WTC11 (cell line): ENCODE measurements around the gene GMNC. TPM values are rescaled to one million over a fixed set of nuclear protein-coding genes. Genes with fewer than 3 reads are reported as not detected.

Source experiments
- ATAC-seq: fragments of 200-7000 bp; cut with Tn5 transposase; 2 replicates; pipeline ENCODE4 v1.10.0; 2021; ENCODE audit warnings: mild to moderate bottlenecking, moderate library complexity
- CTCF ChIA-PET: fragments of 300-600 bp; sonication (Branson Sonifier 250); formaldehyde crosslinking; loops from one replicate; lab custom pipeline; 2021; ENCODE audit warnings: antibody characterized with exemption; lab: Charles Lee
- POLR2A ChIA-PET: fragments of 350-600 bp; sonication (Branson Sonifier 250); formaldehyde crosslinking; loops from one replicate; lab custom pipeline; 2021; ENCODE audit warnings: antibody characterized with exemption; lab: Charles Lee
- DNase-seq: peaks from one replicate; pipeline ENCODE4 v3.0.0; 2021; ENCODE audit warnings: low spot score
- H3K27ac Mint-ChIP-seq: 2 replicates; pipeline ENCODE4 v1.8.0; 2021; ENCODE audit warnings: mixed read lengths
- H3K27me3 Mint-ChIP-seq: 2 replicates; pipeline ENCODE4 v1.8.0; 2021; ENCODE audit warnings: low read depth, mild to moderate bottlenecking, moderate library complexity, mixed read lengths
- H3K36me3 Mint-ChIP-seq: 2 replicates; pipeline ENCODE4 v1.8.0; 2021; ENCODE audit warnings: mixed read lengths
- H3K4me1 Mint-ChIP-seq: 2 replicates; pipeline ENCODE4 v1.8.0; 2022; ENCODE audit warnings: mixed read lengths
- H3K4me3 Mint-ChIP-seq: 2 replicates; pipeline ENCODE4 v1.8.0; 2021; ENCODE audit warnings: mild to moderate bottlenecking, moderate library complexity, mixed read lengths
- H3K9me3 Mint-ChIP-seq: 2 replicates; pipeline ENCODE4 v1.8.0; 2021; ENCODE audit warnings: mixed read lengths
- AFF4 ChIP-seq: sonication (generic); formaldehyde crosslinking; IDR thresholded peaks from 2 replicates; pipeline ENCODE4 v1.8.1; 2023; ENCODE audit warnings: mild to moderate bottlenecking, missing genetic modification reagents, borderline replicate concordance
- ATF3 ChIP-seq: sonication (generic); formaldehyde crosslinking; conservative IDR thresholded peaks from 2 replicates; pipeline ENCODE4 v1.8.1; 2022; ENCODE audit warnings: mild to moderate bottlenecking, missing genetic modification reagents
- CBFB ChIP-seq: sonication (generic); formaldehyde crosslinking; IDR thresholded peaks from 2 replicates; pipeline ENCODE4 v1.8.1; 2022; ENCODE audit warnings: mild to moderate bottlenecking, low read depth, missing genetic modification reagents
- CDX4 ChIP-seq: fragments of 250-450 bp; sonication (Bioruptor Pico); IDR thresholded peaks from 2 replicates; pipeline ENCODE4 v1.9.0; 2021; ENCODE audit warnings: moderate library complexity, mild to moderate bottlenecking, inconsistent platforms, borderline replicate concordance
- HMGA2 ChIP-seq: fragments of 250-450 bp; sonication (Bioruptor Pico); IDR thresholded peaks from 2 replicates; pipeline ENCODE4 v1.4.0; 2021; ENCODE audit warnings: mild to moderate bottlenecking, moderate library complexity
- HMGXB4 ChIP-seq: sonication (generic); formaldehyde crosslinking; IDR thresholded peaks from 2 replicates; pipeline ENCODE4 v1.8.1; 2023; ENCODE audit warnings: mild to moderate bottlenecking, moderate library complexity, missing genetic modification reagents
- IRF2 ChIP-seq: sonication (generic); formaldehyde crosslinking; IDR thresholded peaks from 2 replicates; pipeline ENCODE4 v1.8.0; 2022; ENCODE audit warnings: low read depth, missing genetic modification reagents, borderline replicate concordance
- JAZF1 ChIP-seq: fragments of 250-450 bp; sonication (Bioruptor Pico); IDR thresholded peaks from 2 replicates; pipeline ENCODE4 v1.9.0; 2021; ENCODE audit warnings: moderate library complexity, mild to moderate bottlenecking, inconsistent platforms
- KAT7 ChIP-seq: sonication (generic); formaldehyde crosslinking; IDR thresholded peaks from 2 replicates; pipeline ENCODE4 v1.8.1; 2023; ENCODE audit warnings: missing genetic modification reagents, mild to moderate bottlenecking, borderline replicate concordance
- MAX ChIP-seq: sonication (generic); formaldehyde crosslinking; IDR thresholded peaks from 2 replicates; pipeline ENCODE4 v1.8.0; 2022; ENCODE audit warnings: mild to moderate bottlenecking, missing genetic modification reagents
- MXD4 ChIP-seq: fragments of 250-450 bp; sonication (Bioruptor Pico); IDR thresholded peaks from 2 replicates; pipeline ENCODE4 v1.8.0; 2021; ENCODE audit warnings: mild to moderate bottlenecking, moderate library complexity, borderline replicate concordance
- NFYB ChIP-seq: sonication (generic); formaldehyde crosslinking; conservative IDR thresholded peaks from 2 replicates; pipeline ENCODE4 v1.8.0; 2022; ENCODE audit warnings: low read depth, missing genetic modification reagents
- RORB ChIP-seq: fragments of 250-450 bp; sonication (Bioruptor Pico); IDR thresholded peaks from 2 replicates; pipeline ENCODE4 v1.9.0; 2021; ENCODE audit warnings: mild to moderate bottlenecking
- SOX15 ChIP-seq: fragments of 250-450 bp; sonication (Bioruptor Pico); IDR thresholded peaks from 2 replicates; pipeline ENCODE4 v1.9.0; 2021; ENCODE audit warnings: mild to moderate bottlenecking
- USF1 ChIP-seq: sonication (generic); formaldehyde crosslinking; IDR thresholded peaks from 2 replicates; pipeline ENCODE4 v1.8.0; 2022; ENCODE audit warnings: mild to moderate bottlenecking, missing genetic modification reagents
- ZBTB21 ChIP-seq: sonication (generic); formaldehyde crosslinking; IDR thresholded peaks from 2 replicates; pipeline ENCODE4 v1.8.1; 2023; ENCODE audit warnings: mild to moderate bottlenecking, missing genetic modification reagents, borderline replicate concordance
- ZMAT4 ChIP-seq: fragments of 250-450 bp; sonication (Bioruptor Pico); IDR thresholded peaks from 2 replicates; pipeline ENCODE4 v1.9.0; 2021; ENCODE audit warnings: mild to moderate bottlenecking
- ZNF121 ChIP-seq: sonication (generic); formaldehyde crosslinking; IDR thresholded peaks from 2 replicates; pipeline ENCODE4 v1.8.0; 2023; ENCODE audit warnings: missing genetic modification reagents
- ZNF263 ChIP-seq: sonication (generic); formaldehyde crosslinking; IDR thresholded peaks from 2 replicates; pipeline ENCODE4 v1.8.1; 2022; ENCODE audit warnings: low read depth, mild to moderate bottlenecking, moderate library complexity, missing genetic modification reagents
- ZNF317 ChIP-seq: sonication (generic); formaldehyde crosslinking; IDR thresholded peaks from 2 replicates; pipeline ENCODE4 v1.8.1; 2023; ENCODE audit warnings: low read depth, mild to moderate bottlenecking, moderate library complexity, missing genetic modification reagents, borderline replicate concordance
- ZNF416 ChIP-seq: fragments of 250-450 bp; sonication (Bioruptor Pico); IDR thresholded peaks from 2 replicates; pipeline ENCODE4 v1.9.0; 2021; ENCODE audit warnings: mild to moderate bottlenecking, inconsistent platforms
- ZNF512 ChIP-seq: sonication (generic); formaldehyde crosslinking; IDR thresholded peaks from 2 replicates; pipeline ENCODE4 v1.8.1; 2022; ENCODE audit warnings: missing genetic modification reagents, borderline replicate concordance
- total RNA-seq: library from RNA; stranded (reverse); gene quantifications from 3 replicates; pipeline ENCODE4 v1.2.3, GENCODE V29; 2021

GMNC gene
- total RNA-seq, 1 experiment from 2014 or later: 0.39 TPM

GRCh38 chr3:190867071-190867470 is 4.6 kb upstream of the GMNC start (continued):
- TF ChIP-seq IRF2 (CRISPR knock-in tag) (no peak), ATF3 (CRISPR knock-in tag) (no peak), JAZF1 (CRISPR knock-in tag) (no peak), ZNF263 (CRISPR knock-in tag) (no peak), ZMAT4 (CRISPR knock-in tag) (no peak), USF1 (CRISPR knock-in tag) (no peak), ZNF512 (CRISPR knock-in tag) (no peak), RORB (CRISPR knock-in tag) (no peak), KAT7 (CRISPR knock-in tag) (no peak)
- TF ChIP-seq, all 79 proteins: peak for 0

- TF ChIP-seq MAX (no peak), HMGA2 (no peak), ZBTB21 (CRISPR knock-in tag) (no peak), SOX15 (CRISPR knock-in tag) (no peak), HMGXB4 (no peak), NFYB (CRISPR knock-in tag) (no peak), AFF4 (CRISPR knock-in tag) (no peak), ZNF416 (CRISPR knock-in tag) (no peak), ZNF317 (no peak), USF1 (CRISPR knock-in tag) (no peak), CBFB (CRISPR knock-in tag) (no peak), CDX4 (CRISPR knock-in tag) (no peak), ZNF121 (CRISPR knock-in tag) (no peak), MXD4 (no peak)
- no peaks in the 10 kb centered on the region for H3K9me3 Mint-ChIP-seq
- DNase-seq: no peak
- no peaks in the 10 kb centered on the region for H3K36me3 Mint-ChIP-seq
- peaks cover 8% of the 10 kb centered on the region for H3K4me1 Mint-ChIP-seq
- CTCF ChIA-PET: no interaction called here
- no peak overlapping the region for H3K27ac Mint-ChIP-seq
- ATAC-seq: no peak; the same call in 1 of the 2 replicates
- H3K27me3 Mint-ChIP-seq: peaks cover 43% of the 10 kb centered on the region
- H3K4me3 Mint-ChIP-seq: no peak overlapping the region
- POLR2A ChIA-PET: no interaction called here
Measured at GRCh38 chr3:190865828-190866227, 3.3 kb upstream of the GMNC start.
